Activated CD4-positive, CD25-positive, alpha-beta regulatory T cell treated with anti-CD3 and anti-CD28 coated beads, Interleukin-2, amount 50 U/mL, for 16 hours (primary cell): ENCODE data around the gene SMPD4.
A peak's percentile ranks its signal among the peaks of the same experiment; 100 is the strongest.
"Not testable (repeated sequence)": the region's sequence is repeated elsewhere in the genome, so short reads cannot be mapped to it uniquely, and the experiment has no call there.

Source experiments
- DNase-seq: peaks from one replicate; pipeline ENCODE4 v3.0.0-alpha.2; 2020; ENCODE audit warnings: low read depth, low spot score

The SMPD4 gene

GRCh38 chr2:130187859-130188792 lies 6.7 kb upstream of the SMPD4 start:
- DNase-seq = not testable (repeated sequence)

GRCh38 chr2:130187268-130187667 lies 5.9 kb upstream of the SMPD4 start:
- no peak for DNase-seq

- DNase-seq = no peak
Observed at GRCh38 chr2:130186391-130186790, 5.0 kb upstream of the SMPD4 start.

- no peak for DNase-seq
Observed at GRCh38 chr2:130185896-130186295, 4.5 kb upstream of the SMPD4 start.

- DNase-seq = no peak
Observed at GRCh38 chr2:130185436-130185835, 4.0 kb upstream of the SMPD4 start.

- no peak for DNase-seq
Observed at GRCh38 chr2:130183512-130184373, 2.3 kb upstream of the SMPD4 start.

GRCh38 chr2:130182826-130183511 lies 1.6 kb upstream of the SMPD4 start:
- DNase-seq = not testable (repeated sequence)

- DNase-seq = peak; percentile 82
Observed at GRCh38 chr2:130181880-130182682, 679 bp upstream of the SMPD4 start, which contains the start of gene MZT2B. Gene MZT2B (plus strand): TSS chr2:130182262. CDS start chr2:130182283, 21 bp downstream.

- not testable (repeated sequence) for DNase-seq
Observed at GRCh38 chr2:130180404-130181324, 738 bp downstream of the SMPD4 start.

GRCh38 chr2:130174866-130175265 lies 6.5 kb downstream of the SMPD4 start:
- not testable (repeated sequence) for DNase-seq

- DNase-seq = no peak
Observed at GRCh38 chr2:130169896-130170295, 11.5 kb downstream of the SMPD4 start.

GRCh38 chr2:130169163-130169562 lies 12.2 kb downstream of the SMPD4 start:
- not testable (repeated sequence) for DNase-seq

GRCh38 chr2:130166611-130167010 lies 14.8 kb downstream of the SMPD4 start:
- DNase-seq = not testable (repeated sequence)

- no peak for DNase-seq
Observed at GRCh38 chr2:130165293-130166016, 15.9 kb downstream of the SMPD4 start.

GRCh38 chr2:130162968-130163367 lies 18.4 kb downstream of the SMPD4 start:
- DNase-seq = no peak

- not testable (repeated sequence) for DNase-seq
Observed at GRCh38 chr2:130162486-130162885, 18.9 kb downstream of the SMPD4 start.

- DNase-seq = not testable (repeated sequence)
Observed at GRCh38 chr2:130160838-130161705, 20.3 kb downstream of the SMPD4 start.

GRCh38 chr2:130160131-130160530 lies 21.3 kb downstream of the SMPD4 start:
- DNase-seq = no peak
